ENCODE measurements around the gene PIM3. TPM values are rescaled to one million over a fixed set of nuclear protein-coding genes. Genes with fewer than 3 reads are reported as not detected.

Gene PIM3
- total RNA-seq, 1 donor: 19.9 TPM

DNA sequence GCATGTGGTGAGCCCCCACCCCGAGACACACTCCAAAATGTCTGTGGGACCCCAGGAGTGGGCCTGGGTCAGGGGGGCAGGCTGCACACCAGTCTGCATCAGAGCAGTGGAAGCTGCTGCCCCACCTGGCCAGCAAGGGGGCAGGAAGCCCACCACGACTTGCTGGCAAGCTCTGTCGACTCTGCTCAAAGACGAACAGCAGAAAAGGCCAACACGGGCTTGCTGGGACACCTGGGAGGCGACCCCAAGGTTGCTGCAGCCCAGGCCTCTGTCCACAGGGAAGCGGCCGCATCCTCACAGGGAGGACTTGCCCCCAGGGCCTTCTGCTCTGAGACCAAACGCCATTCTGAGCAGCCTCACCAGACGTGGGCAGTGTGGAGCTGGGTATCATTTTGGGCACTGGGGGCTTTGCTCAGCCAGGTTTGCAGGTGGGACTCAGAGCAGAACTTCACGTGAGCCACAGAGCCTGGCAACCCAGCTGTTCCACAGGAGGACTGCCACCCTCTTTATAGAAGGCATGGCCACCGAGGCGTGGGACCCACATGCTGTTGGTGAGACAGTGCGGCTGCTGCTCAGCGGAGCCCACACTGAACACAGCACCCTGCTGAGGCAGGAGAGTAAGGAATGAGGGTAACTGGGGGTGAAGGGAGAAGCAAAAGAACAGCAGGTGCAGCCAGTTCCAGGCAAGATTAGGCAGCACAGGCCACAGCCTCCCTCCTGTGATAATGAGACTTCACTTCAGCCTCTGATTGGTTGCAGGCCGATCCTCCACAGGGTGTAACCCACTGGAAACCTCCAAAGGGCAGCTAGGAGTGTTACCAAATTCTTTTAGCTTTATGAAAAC, 41.0 kb downstream of the PIM3 start:
- no peak overlapping the region for H3K4me2 ChIP-seq (ENCODE audit: insufficient read depth, low read length)
- no peak overlapping the region for H2AFZ ChIP-seq (ENCODE audit: low read length)
- H3K79me2 ChIP-seq (ENCODE audit: insufficient read depth, low read length): no peaks in the 10 kb centered on the region
- DNase-seq (ENCODE audit: insufficient read length, low spot score, missing footprints): peak; percentile 60
- H3K9me3 ChIP-seq (ENCODE audit: low read depth, low read length): no peaks in the 10 kb centered on the region
- no peak overlapping the region for H3K4me3 ChIP-seq (ENCODE audit: insufficient read depth, low read length)
- no peaks in the 10 kb centered on the region for H4K20me1 ChIP-seq (ENCODE audit: insufficient read depth, low read length)
- no peak overlapping the region for H3K27ac ChIP-seq (ENCODE audit: low read depth, low read length)
- no peaks in the 10 kb centered on the region for H3K4me1 ChIP-seq (ENCODE audit: insufficient read depth, low read length)
- TF ChIP-seq, protein P1, sequence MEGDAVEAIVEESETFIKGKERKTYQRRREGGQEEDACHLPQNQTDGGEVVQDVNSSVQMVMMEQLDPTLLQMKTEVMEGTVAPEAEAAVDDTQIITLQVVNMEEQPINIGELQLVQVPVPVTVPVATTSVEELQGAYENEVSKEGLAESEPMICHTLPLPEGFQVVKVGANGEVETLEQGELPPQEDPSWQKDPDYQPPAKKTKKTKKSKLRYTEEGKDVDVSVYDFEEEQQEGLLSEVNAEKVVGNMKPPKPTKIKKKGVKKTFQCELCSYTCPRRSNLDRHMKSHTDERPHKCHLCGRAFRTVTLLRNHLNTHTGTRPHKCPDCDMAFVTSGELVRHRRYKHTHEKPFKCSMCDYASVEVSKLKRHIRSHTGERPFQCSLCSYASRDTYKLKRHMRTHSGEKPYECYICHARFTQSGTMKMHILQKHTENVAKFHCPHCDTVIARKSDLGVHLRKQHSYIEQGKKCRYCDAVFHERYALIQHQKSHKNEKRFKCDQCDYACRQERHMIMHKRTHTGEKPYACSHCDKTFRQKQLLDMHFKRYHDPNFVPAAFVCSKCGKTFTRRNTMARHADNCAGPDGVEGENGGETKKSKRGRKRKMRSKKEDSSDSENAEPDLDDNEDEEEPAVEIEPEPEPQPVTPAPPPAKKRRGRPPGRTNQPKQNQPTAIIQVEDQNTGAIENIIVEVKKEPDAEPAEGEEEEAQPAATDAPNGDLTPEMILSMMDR (IDR thresholded peaks at IDR 0.05; ENCODE audit: extremely low read depth, low read depth, low read length): no peak
- no peaks in the 10 kb centered on the region for H3K36me3 ChIP-seq (ENCODE audit: insufficient read depth, low read length)
- peaks cover 5% of the 10 kb centered on the region for H3K27me3 ChIP-seq (ENCODE audit: insufficient read depth, low read length)

DNA sequence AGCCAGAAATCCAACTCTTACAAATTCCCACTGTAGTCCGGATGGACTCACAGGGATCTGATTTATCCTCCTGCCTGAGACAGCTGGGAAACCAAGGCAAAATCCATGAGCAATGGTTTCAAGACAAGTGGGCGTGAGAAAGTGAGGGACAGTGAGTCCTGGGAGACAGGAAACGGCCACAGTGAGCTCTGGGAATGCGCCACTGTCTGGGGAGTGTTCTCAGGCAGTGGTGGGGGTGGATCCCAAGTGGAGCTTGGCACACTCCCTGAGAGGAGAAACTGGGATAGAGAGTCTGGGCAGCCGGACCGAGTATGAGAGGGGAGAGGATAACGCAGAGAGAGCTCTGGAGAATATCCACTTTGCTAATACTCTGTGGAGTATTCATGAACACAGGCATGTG, 42.2 kb downstream of the PIM3 start:
- DNase-seq (ENCODE audit: insufficient read length, low spot score, missing footprints): peak; percentile 78

DNA sequence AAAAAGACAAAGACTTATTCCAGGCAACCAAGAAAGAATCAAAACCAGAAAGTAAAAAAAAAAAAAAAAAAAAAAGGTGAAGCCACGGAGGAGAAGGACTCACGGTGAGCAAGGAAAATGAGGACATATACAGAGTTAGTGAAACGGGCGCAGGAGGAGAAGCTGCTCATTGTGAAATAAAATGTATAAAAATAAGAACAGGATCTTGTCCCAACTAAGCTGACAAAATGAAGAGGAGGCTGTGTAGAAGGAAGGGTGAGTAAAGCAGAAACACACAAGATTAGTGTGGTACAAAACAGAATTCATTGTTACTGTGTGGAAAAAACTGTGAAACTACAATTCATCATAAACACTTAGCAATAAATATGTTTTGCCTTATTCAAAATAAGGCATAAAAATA, 44.3 kb downstream of the PIM3 start:
- Histone ChIP-seq H3K4me2 (ENCODE audit: insufficient read depth, low read length) (no peak overlapping the region), H4K20me1 (ENCODE audit: insufficient read depth, low read length) (no peaks in the 10 kb centered on the region), H3K27me3 (ENCODE audit: insufficient read depth, low read length) (peaks cover 11% of the 10 kb centered on the region), H3K4me1 (ENCODE audit: insufficient read depth, low read length) (no peaks in the 10 kb centered on the region), H3K36me3 (ENCODE audit: insufficient read depth, low read length) (no peaks in the 10 kb centered on the region), H2AFZ (ENCODE audit: low read length) (no peak overlapping the region), H3K4me3 (ENCODE audit: insufficient read depth, low read length) (no peak overlapping the region), H3K79me2 (ENCODE audit: insufficient read depth, low read length) (no peaks in the 10 kb centered on the region), H3K9me3 (ENCODE audit: low read depth, low read length) (no peaks in the 10 kb centered on the region), H3K27ac (ENCODE audit: low read depth, low read length) (no peak overlapping the region)
- TF ChIP-seq, protein P1 (IDR thresholded peaks at IDR 0.05; ENCODE audit: extremely low read depth, low read depth, low read length): no peak
- DNase-seq (ENCODE audit: insufficient read length, low spot score, missing footprints): no peak

More for the DNA sequence above, 42.2 kb downstream of the PIM3 start:
- H2AFZ ChIP-seq (ENCODE audit: low read length): no peak overlapping the region
- peaks cover 5% of the 10 kb centered on the region for H3K27me3 ChIP-seq (ENCODE audit: insufficient read depth, low read length)
- no peak overlapping the region for H3K4me3 ChIP-seq (ENCODE audit: insufficient read depth, low read length)
- no peak overlapping the region for H3K4me2 ChIP-seq (ENCODE audit: insufficient read depth, low read length)
- no peaks in the 10 kb centered on the region for H3K36me3 ChIP-seq (ENCODE audit: insufficient read depth, low read length)
- H3K4me1 ChIP-seq (ENCODE audit: insufficient read depth, low read length): no peaks in the 10 kb centered on the region
- no peaks in the 10 kb centered on the region for H4K20me1 ChIP-seq (ENCODE audit: insufficient read depth, low read length)
- no peaks in the 10 kb centered on the region for H3K9me3 ChIP-seq (ENCODE audit: low read depth, low read length)
- H3K27ac ChIP-seq (ENCODE audit: low read depth, low read length): no peak overlapping the region
- TF ChIP-seq, protein P1 (IDR thresholded peaks at IDR 0.05; ENCODE audit: extremely low read depth, low read depth, low read length): no peak
- H3K79me2 ChIP-seq (ENCODE audit: insufficient read depth, low read length): no peaks in the 10 kb centered on the region

DNA sequence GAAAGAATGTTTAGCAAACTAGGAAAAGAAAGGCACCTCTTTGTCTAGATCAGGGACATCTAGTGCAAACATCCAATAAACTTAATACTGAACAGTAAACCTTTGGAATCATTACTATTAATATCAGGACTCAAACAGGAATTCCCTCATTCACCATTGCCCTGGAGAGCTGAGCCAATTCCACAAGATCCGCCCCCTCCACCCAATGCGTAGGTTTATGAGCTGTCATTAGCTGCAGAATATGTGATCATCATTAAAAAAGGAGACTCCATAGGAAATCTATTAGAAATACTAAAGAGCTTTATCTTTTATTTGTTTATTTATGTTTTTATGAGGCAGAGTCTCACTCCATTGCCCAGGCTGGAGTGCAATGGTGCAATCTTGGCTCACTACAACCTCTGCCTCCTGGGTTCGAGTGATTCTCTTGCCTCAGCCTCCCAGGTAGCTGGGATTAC, 46.5 kb downstream of the PIM3 start:
- no peak for DNase-seq (ENCODE audit: insufficient read length, low spot score, missing footprints)
- H2AFZ ChIP-seq (ENCODE audit: low read length): no peak overlapping the region

More for the DNA sequence above, 46.5 kb downstream of the PIM3 start:
- H3K36me3 ChIP-seq (ENCODE audit: insufficient read depth, low read length): no peaks in the 10 kb centered on the region
- no peaks in the 10 kb centered on the region for H4K20me1 ChIP-seq (ENCODE audit: insufficient read depth, low read length)
- H3K4me3 ChIP-seq (ENCODE audit: insufficient read depth, low read length): no peak overlapping the region
- no peaks in the 10 kb centered on the region for H3K4me1 ChIP-seq (ENCODE audit: insufficient read depth, low read length)
- no peak overlapping the region for H3K27ac ChIP-seq (ENCODE audit: low read depth, low read length)
- peaks cover 22% of the 10 kb centered on the region for H3K27me3 ChIP-seq (ENCODE audit: insufficient read depth, low read length)
- TF ChIP-seq, protein P1 (IDR thresholded peaks at IDR 0.05; ENCODE audit: extremely low read depth, low read depth, low read length): no peak
- no peaks in the 10 kb centered on the region for H3K79me2 ChIP-seq (ENCODE audit: insufficient read depth, low read length)
- H3K9me3 ChIP-seq (ENCODE audit: low read depth, low read length): no peaks in the 10 kb centered on the region
- no peak overlapping the region for H3K4me2 ChIP-seq (ENCODE audit: insufficient read depth, low read length)

Data from osteoblast (primary cell).